Adrenal gland (tissue), 5 donors: ENCODE measurements around the gene GATA3.

Source experiments
- POLR2A ChIP-seq, 2 donors: fragments of 450-650 bp; IDR thresholded peaks; one replicate each; pipeline ENCODE4 v1.6.1; 2017; ENCODE audit warnings: antibody characterized with exemption in 2 of 2, mild to moderate bottlenecking in 2 of 2, moderate library complexity in 1 of 2
- TF ChIP-seq, protein P1 (sequence below), 6 experiments: fragments of 450-650 bp in 4 of 6; fragments of 200-600 bp in 2 of 6; sonication (generic) in 1 of 6; IDR thresholded peaks; 1 replicate in 5 of 6; 2 replicates in 1 of 6; pipeline versions ENCODE4 v1.5.1 to v1.8.0; 2016 to 2021; ENCODE audit warnings: antibody characterized with exemption in 6 of 6, mild to moderate bottlenecking in 2 of 6, moderate library complexity in 1 of 6
- donor health status: DM: no; HTN: no; CAD: no.

DNA sequence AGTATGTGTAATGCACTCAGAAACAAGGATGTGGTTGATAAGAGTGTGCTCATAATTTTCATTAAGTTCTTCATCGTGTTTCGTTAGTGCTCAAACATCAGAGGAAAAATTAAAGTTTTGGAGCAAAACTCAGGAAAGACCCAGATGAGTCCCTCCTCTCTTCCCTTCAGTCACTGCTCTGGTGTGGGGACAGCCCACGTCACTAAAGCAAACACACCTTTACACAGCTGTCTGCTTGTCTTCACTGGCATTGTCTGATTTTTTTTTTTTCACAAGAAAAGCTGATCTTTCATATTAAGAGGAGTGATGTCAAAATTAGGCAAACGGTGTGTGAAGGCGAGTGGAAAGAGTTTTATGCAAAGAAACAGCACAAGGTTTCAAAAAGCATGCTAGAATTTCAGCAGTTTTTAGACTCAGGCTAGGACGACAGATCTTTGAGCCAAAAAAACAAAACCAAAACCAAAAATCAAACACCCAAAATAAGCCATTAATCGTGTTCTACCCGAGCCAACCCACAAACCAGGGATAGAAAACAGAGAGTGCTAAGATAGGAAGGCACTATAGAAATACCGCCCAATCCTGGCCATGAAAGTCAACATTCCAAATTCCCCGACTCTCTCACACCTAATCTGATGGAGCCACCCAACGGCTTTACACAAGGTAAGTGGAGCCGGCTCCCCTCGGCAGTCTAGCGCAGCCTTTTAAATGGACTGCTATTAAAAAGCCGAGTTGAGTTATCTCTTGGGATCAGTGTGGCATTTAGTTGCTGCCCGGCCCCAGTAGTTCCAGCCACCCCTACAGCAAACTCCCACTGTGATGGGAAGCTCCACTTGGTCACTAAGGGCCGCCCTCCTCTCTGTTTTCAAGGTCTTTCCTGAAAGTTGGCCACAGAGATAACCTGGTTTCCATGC lies 27.9 kb upstream of the GATA3 start:
- TF ChIP-seq, protein P1, sequence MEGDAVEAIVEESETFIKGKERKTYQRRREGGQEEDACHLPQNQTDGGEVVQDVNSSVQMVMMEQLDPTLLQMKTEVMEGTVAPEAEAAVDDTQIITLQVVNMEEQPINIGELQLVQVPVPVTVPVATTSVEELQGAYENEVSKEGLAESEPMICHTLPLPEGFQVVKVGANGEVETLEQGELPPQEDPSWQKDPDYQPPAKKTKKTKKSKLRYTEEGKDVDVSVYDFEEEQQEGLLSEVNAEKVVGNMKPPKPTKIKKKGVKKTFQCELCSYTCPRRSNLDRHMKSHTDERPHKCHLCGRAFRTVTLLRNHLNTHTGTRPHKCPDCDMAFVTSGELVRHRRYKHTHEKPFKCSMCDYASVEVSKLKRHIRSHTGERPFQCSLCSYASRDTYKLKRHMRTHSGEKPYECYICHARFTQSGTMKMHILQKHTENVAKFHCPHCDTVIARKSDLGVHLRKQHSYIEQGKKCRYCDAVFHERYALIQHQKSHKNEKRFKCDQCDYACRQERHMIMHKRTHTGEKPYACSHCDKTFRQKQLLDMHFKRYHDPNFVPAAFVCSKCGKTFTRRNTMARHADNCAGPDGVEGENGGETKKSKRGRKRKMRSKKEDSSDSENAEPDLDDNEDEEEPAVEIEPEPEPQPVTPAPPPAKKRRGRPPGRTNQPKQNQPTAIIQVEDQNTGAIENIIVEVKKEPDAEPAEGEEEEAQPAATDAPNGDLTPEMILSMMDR (IDR thresholded peaks at IDR 0.05): no peak
- no peak for TF ChIP-seq POLR2A (IDR thresholded peaks at IDR 0.05)
